ENCODE results near the gene NOC3L. TPM values are rescaled to one million over a fixed set of nuclear protein-coding genes. Genes with fewer than 3 reads are reported as not detected.
"Not testable (repeated sequence)": the region's sequence is repeated elsewhere in the genome, so short reads cannot be mapped to it uniquely, and the experiment has no call there.

Gene NOC3L
- total and polyA plus RNA-seq, 2 donors (not counting 3 experiments of a cell fraction or from before 2014, with no cell fraction given): 4.3 to 20.5 TPM

DNA sequence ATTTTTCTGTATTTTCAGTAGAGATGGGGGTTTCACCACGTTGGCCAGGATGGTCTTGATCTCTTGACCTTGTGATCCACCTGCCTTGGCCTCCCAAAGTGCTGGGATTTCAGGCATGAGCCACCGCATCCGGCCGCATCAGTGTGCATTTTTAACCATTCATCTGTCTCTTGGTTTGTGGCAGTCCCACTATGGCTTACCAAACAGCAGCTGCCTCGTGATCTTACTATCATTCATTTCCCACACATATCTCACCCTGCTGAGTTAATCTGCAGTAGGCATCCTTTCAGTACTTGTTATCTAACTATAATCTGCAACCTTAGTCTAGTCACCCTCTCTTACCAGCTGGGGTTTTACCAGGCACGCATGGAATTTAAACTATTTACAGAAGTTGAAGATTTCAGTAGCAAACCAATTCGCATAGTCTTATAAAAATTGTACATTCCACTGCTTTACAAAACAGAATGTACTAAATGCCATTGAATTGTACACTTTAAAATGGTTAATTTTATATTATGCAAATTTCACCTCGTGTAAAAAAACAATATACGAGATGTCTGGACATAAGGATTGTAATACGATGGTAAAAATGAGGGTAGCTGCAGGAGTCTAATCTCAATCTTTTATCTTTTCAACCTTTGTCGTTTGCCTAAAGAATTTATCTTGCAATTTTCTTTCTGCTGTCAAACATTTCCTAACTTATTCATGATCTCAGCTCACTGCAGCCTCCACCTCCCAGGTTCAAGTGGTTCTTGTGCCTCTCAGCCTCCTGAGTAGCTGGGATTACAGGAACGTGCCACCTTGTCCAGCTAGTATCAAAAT is 35.0 kb upstream of the NOC3L start:
- no peaks in the 10 kb centered on the region for H3K9me3 ChIP-seq (replicated peaks; ENCODE audit: control insufficient read depth, insufficient read depth, low read length)
- no peaks in the 10 kb centered on the region for H4K20me1 ChIP-seq (replicated peaks; ENCODE audit: control insufficient read depth, extremely low read depth, insufficient read depth, low read length)
- DNase-seq (ENCODE audit: low read depth, low spot score): no peak
- H3K4me1 ChIP-seq (ENCODE audit: control insufficient read depth, extremely low read depth, insufficient read depth, low read length): peaks cover 3% of the 10 kb centered on the region
- H3K27me3 ChIP-seq (ENCODE audit: control insufficient read depth in 2 of 2, insufficient read depth in 2 of 2, low read length in 2 of 2): no peaks in the 10 kb centered on the region
- no peak overlapping the region for H3K9ac ChIP-seq (replicated peaks; ENCODE audit: extremely low read depth, insufficient read depth, low read length)
- H3K4me2 ChIP-seq (ENCODE audit: insufficient read depth, low read length): no peak overlapping the region
- no TSS peak for BruUV-seq (replicated peaks)
- intact Hi-C loops (cut with micrococcal nuclease): no loop called here
- H3K27ac ChIP-seq (ENCODE audit: insufficient read depth, low read depth, low read length): no peak overlapping the region
- dilution Hi-C loops (cut with MboI; ENCODE audit: extremely low pct_ligation_motif_present, low sequenced_read_pairs): no loop called here
- POLR2A ChIA-PET: no interaction called here
- no peak overlapping the region for H3K4me3 ChIP-seq (replicated peaks in 1 of 3; ENCODE audit: insufficient read depth in 1 of 3, low read depth in 1 of 3, low read length in 3 of 3)
- no peak overlapping the region for H2AFZ ChIP-seq (ENCODE audit: low read depth, low read length)
- CTCF ChIA-PET: interaction anchor here (1.6 to 1.7 kb wide), 2 partner anchors 37 to 46 kb away, joined by 4 to 6 read pairs; no protein-coding TSS in a partner anchor
- no peaks in the 10 kb centered on the region for H3K79me2 ChIP-seq (ENCODE audit: control insufficient read depth, insufficient read depth, low read length)
- no peaks in the 10 kb centered on the region for H3K36me3 ChIP-seq (ENCODE audit: control insufficient read depth in 2 of 2, extremely low read depth in 1 of 2, insufficient read depth in 2 of 2, low read length in 2 of 2)
- no peak for TF ChIP-seq POLR2AphosphoS5 (IDR thresholded peaks at IDR 0.05; ENCODE audit: insufficient read depth, low read depth, low read length)
- no peak for TF ChIP-seq FOS (IDR thresholded peaks at IDR 0.05; ENCODE audit: borderline replicate concordance, insufficient read depth, low read length)
- TF ChIP-seq, protein P1, sequence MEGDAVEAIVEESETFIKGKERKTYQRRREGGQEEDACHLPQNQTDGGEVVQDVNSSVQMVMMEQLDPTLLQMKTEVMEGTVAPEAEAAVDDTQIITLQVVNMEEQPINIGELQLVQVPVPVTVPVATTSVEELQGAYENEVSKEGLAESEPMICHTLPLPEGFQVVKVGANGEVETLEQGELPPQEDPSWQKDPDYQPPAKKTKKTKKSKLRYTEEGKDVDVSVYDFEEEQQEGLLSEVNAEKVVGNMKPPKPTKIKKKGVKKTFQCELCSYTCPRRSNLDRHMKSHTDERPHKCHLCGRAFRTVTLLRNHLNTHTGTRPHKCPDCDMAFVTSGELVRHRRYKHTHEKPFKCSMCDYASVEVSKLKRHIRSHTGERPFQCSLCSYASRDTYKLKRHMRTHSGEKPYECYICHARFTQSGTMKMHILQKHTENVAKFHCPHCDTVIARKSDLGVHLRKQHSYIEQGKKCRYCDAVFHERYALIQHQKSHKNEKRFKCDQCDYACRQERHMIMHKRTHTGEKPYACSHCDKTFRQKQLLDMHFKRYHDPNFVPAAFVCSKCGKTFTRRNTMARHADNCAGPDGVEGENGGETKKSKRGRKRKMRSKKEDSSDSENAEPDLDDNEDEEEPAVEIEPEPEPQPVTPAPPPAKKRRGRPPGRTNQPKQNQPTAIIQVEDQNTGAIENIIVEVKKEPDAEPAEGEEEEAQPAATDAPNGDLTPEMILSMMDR (IDR thresholded peaks at IDR 0.05; ENCODE audit: extremely low read depth in 1 of 2, insufficient read depth in 1 of 2, low read depth in 1 of 2, low read length in 2 of 2): no peak
- FAIRE-seq: no peak
- no peaks in the 10 kb centered on the region for H3K9me1 ChIP-seq (replicated peaks; ENCODE audit: control insufficient read depth, extremely low read depth, insufficient read depth, low read length)

DNA sequence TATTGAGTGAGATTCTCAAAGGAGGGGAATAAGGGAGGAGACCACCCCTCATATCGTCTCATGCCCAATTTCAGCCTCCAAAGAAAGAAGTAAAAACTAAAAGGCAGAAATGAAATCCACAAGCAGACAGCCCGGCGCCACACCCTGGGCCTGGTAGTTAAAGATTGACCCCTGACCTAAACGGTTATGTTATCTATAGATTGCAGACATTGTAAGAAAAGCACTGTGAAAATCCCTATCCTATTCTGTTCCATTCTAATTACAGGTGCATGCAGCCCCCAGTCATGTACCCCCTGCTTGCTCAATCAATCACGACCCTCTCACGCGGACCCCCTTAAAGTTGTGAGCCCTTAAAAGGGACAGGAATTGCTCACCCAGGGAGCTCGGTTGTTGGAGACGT is 29.4 kb upstream of the NOC3L start:
- H2AFZ ChIP-seq (ENCODE audit: low read depth, low read length); intact Hi-C loops (cut with micrococcal nuclease); H3K9me1 ChIP-seq (replicated peaks; ENCODE audit: control insufficient read depth, extremely low read depth, insufficient read depth, low read length); H3K79me2 ChIP-seq (ENCODE audit: control insufficient read depth, insufficient read depth, low read length); H3K9me3 ChIP-seq (replicated peaks; ENCODE audit: control insufficient read depth, insufficient read depth, low read length); H3K4me2 ChIP-seq (ENCODE audit: insufficient read depth, low read length); H3K9ac ChIP-seq (replicated peaks; ENCODE audit: extremely low read depth, insufficient read depth, low read length); H3K27ac ChIP-seq (ENCODE audit: insufficient read depth, low read depth, low read length); DNase-seq (ENCODE audit: low read depth, low spot score); POLR2A ChIA-PET; H4K20me1 ChIP-seq (replicated peaks; ENCODE audit: control insufficient read depth, extremely low read depth, insufficient read depth, low read length); H3K4me1 ChIP-seq (ENCODE audit: control insufficient read depth, extremely low read depth, insufficient read depth, low read length); FAIRE-seq; H3K4me3 ChIP-seq (replicated peaks in 1 of 3; ENCODE audit: insufficient read depth in 1 of 3, low read depth in 1 of 3, low read length in 3 of 3); dilution Hi-C loops (cut with MboI; ENCODE audit: extremely low pct_ligation_motif_present, low sequenced_read_pairs); H3K27me3 ChIP-seq (ENCODE audit: control insufficient read depth in 2 of 2, insufficient read depth in 2 of 2, low read length in 2 of 2); BruUV-seq (replicated peaks); H3K36me3 ChIP-seq (ENCODE audit: control insufficient read depth in 2 of 2, extremely low read depth in 1 of 2, insufficient read depth in 2 of 2, low read length in 2 of 2): not testable (repeated sequence)
- CTCF ChIA-PET: interaction anchor here (1.0 to 1.7 kb wide), 2 partner anchors 10 to 52 kb away, joined by 4 to 5 read pairs; partner anchors contain the start of gene TBC1D12

GRCh38 chr10:94385733-94386132 is 23.0 kb upstream of the NOC3L start:
- BruUV-seq (replicated peaks); FAIRE-seq; H3K27me3 ChIP-seq (ENCODE audit: control insufficient read depth in 2 of 2, insufficient read depth in 2 of 2, low read length in 2 of 2); H3K4me1 ChIP-seq (ENCODE audit: control insufficient read depth, extremely low read depth, insufficient read depth, low read length); DNase-seq (ENCODE audit: low read depth, low spot score); H3K9ac ChIP-seq (replicated peaks; ENCODE audit: extremely low read depth, insufficient read depth, low read length); H3K27ac ChIP-seq (ENCODE audit: insufficient read depth, low read depth, low read length); H4K20me1 ChIP-seq (replicated peaks; ENCODE audit: control insufficient read depth, extremely low read depth, insufficient read depth, low read length); H3K36me3 ChIP-seq (ENCODE audit: control insufficient read depth in 2 of 2, extremely low read depth in 1 of 2, insufficient read depth in 2 of 2, low read length in 2 of 2); CTCF ChIA-PET; dilution Hi-C loops (cut with MboI; ENCODE audit: extremely low pct_ligation_motif_present, low sequenced_read_pairs); H2AFZ ChIP-seq (ENCODE audit: low read depth, low read length); H3K9me3 ChIP-seq (replicated peaks; ENCODE audit: control insufficient read depth, insufficient read depth, low read length); intact Hi-C loops (cut with micrococcal nuclease); H3K79me2 ChIP-seq (ENCODE audit: control insufficient read depth, insufficient read depth, low read length); H3K4me3 ChIP-seq (replicated peaks in 1 of 3; ENCODE audit: insufficient read depth in 1 of 3, low read depth in 1 of 3, low read length in 3 of 3); POLR2A ChIA-PET; H3K4me2 ChIP-seq (ENCODE audit: insufficient read depth, low read length); H3K9me1 ChIP-seq (replicated peaks; ENCODE audit: control insufficient read depth, extremely low read depth, insufficient read depth, low read length): not testable (repeated sequence)

All from endothelial cell of umbilical vein (primary cell).